ENCODE measurements around the gene RBM10.
A peak's percentile ranks its signal among the peaks of the same experiment; 100 is the strongest.

The RBM10 gene

DNA sequence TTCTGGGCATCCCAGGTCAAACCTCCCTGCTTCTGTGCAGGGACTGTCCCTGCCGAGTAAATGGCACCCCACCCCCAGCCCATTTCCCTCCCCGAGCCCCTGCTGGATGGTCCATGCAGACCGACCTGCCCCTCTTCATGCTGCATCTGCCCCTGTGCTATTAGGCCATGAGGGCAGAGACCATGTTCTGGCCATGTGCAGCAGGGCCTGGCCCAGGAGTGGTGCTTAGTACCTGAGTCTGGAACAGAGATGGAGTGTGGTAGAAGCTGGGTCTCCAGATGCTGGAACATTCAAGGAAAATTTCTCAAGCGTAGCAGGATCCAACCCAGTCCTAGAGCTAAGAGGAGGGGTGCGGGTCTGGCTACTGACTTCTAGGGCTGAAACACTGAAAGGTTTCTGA is 33.3 kb downstream of the RBM10 start:
- no peak for DNase-seq

DNA sequence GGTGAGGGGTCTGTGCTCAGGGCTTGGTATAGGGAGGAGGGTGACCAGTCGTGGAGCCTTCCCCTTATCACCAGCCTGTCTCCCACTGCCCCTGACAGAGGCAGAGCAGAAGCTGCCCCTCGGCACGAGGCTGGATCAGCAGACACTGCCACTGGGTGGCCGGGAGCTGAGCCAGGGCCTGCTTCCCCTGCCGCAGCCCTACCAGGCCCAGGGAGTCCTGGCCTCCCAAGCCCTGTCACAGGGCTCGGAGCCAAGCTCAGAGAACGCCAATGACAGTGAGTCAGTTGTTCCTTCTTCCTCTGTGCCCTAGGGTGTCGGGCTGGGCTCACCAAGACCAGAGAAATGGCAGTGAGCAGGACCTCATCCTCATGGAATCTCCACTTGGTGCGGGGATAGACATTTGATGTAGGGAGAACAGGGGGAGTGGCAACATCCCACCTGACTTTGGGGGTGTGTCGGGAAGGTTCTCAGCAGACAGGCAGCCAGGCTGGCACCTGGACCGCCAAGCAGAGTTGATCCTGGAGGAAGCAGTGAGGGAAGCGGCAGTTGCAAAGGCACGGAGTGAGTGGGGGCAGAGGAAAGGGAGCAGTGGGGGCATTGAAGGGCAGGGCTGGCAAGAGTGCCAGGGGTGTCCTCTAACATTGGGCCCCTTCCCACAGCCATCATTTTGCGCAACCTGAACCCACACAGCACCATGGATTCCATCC is 34.4 kb downstream of the RBM10 start:
- no peak for DNase-seq

DNA sequence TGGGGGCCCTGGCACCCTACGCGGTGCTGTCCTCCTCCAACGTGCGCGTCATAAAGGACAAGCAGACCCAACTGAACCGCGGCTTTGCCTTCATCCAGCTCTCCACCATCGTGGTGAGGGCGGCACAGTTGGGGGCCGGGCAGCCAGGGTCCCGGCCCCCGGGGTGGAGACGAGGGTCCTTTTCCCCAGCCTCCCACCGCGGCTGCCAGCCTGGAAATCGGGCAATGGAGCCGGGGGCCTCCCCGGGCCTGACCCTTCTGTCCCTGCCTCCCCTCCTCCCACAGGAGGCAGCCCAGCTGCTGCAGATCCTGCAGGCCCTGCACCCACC is 34.9 kb downstream of the RBM10 start:
- DNase-seq = no peak

DNA sequence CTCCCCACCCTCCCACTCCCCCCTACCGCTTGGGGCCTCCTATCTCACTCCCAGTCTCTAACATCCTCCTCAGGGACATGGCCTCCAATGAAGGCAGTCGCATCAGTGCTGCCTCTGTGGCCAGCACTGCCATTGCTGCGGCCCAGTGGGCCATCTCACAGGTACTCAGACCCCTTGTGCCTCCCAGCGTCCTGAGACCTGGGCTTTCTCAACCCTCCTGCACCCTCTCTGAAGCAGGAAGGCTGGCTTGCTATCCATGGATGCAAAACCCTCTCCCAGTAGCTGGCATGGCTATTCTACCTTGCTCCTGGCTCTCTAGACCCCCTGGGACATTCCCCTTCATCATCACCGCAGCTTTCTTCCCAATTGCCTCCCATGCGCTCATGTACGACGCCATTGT is 35.3 kb downstream of the RBM10 start:
- DNase-seq = no peak

DNA sequence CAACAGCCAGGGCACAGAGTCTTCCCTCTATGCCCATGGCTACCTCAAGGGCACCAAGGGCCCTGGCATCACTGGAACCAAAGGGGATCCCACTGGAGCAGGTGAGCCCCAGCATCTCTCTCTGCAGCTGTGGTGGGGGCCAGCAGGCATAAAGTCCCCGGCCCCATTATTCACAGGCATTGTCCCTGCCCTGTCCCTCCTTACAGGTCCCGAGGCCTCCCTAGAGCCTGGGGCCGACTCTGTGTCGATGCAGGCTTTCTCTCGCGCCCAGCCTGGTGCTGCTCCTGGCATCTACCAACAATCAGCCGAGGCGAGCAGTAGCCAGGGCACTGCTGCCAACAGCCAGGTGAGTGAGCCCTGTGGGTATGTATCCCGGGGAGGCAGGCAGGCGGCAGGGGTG is 36.3 kb downstream of the RBM10 start:
- no peak for DNase-seq

DNA sequence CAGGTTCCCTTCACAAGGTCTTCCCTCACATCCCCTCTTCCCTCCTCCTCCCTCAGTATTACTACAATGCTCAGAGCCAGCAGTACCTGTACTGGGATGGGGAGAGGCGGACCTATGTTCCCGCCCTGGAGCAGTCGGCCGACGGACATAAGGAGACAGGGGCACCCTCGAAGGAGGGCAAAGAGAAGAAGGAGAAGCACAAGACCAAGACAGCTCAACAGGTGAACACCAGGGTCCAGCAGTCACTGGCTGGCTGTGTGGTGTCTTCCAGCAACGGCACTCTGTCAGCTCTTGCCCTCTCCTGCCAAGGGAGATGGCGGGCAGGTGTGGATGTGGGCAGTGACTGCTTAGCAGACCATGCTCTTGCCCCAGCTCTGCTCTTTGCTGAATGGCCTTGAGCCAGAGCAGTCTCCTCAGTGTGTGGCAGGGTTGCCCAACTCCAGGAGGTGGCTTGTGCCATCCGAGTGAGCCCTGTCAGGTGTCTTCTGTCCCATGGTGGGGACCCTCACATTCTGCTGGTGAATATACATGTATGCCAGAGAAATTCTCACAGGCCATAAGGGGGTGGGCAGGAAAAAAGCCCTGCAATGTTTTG is 37.2 kb downstream of the RBM10 start:
- no peak for DNase-seq

DNA sequence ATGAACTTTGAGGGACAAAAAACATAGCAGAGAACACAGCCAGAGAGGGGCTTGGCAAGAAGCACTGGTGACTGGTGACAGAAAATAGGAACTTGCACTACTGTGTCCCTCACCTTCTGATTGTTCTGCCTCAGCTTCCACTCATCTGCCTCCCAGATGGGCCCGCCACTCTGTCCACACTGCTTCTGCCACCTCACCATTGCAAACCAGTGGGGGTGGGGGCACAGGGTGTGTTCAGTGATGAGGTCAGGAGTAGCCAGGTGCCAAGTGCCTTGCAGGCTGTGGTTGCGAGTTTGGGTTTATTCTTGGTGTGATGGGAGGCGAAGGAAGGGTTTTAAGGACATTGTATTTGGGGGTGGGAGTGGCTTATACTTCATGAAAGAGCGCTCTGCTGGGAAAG is 39.5 kb downstream of the RBM10 start:
- no peak for DNase-seq

DNA sequence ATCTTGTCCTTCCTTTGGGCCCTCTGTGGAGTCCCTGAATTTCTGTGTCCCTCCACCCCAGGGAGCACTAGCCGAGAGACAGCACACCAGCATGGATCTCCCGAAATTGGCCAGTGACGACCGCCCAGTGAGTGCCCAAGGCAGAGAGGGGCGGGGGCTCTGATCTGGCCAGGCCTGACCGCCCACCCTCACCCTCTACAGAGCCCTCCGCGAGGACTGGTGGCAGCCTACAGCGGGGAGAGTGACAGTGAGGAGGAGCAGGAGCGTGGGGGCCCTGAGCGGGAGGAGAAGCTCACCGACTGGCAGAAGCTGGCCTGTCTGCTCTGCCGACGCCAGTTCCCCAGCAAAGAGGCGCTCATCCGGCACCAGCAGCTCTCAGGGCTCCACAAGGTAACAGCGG is 40.2 kb downstream of the RBM10 start:
- DNase-seq = no peak

DNA sequence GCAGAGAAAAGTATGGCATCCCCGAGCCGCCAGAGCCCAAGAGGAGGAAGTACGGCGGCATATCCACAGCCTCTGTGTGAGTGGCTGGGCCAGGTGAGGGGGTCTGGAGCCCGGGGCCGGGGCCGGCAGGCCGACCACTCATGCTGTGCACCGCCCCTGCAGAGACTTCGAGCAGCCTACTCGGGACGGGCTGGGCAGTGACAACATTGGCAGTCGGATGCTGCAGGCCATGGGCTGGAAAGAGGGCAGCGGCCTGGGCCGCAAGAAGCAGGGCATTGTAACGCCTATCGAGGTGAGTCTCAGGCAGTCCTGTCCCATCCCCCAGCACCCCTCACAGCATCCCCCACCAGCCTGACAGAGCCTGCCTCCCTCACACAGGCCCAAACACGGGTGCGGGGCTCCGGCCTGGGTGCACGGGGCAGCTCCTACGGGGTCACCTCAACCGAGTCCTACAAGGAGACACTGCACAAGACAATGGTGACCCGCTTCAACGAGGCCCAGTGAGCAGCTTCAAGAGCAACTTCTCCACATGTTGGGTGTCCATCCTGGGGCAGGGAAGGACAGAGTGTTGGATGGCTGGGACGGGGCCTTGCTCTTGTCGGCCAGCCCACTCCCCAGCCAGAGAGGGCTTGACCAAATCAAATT is 41.2 kb downstream of the RBM10 start:
- DNase-seq = no peak

DNA sequence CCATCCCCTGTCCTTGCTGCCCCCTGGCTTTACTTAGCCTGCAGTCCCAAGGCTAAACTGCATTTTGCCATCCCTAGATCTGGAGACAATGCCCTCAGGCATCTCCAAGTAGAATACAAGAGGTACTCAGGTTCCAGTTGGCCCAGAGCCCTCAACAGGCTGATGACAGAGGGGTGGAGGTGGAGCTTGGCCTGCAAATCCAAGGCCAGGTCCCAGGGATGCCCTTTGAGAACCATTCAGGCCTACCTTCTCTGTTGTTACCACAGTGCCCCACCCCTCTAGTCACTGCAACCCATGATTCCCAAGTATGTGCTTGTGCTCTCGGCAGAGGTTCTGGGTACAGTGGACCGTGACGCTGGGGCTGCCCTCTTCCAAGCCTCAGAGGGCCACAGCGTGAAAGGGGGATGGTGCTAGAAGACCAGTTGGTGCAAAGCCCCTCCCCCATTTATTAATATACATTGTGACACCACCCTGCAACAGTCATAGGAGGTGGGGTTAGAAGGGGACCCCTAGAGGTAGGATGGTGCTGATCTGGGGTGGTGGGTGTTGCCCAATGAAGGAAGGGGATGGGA is 42.2 kb downstream of the RBM10 start:
- no peak for DNase-seq

DNA sequence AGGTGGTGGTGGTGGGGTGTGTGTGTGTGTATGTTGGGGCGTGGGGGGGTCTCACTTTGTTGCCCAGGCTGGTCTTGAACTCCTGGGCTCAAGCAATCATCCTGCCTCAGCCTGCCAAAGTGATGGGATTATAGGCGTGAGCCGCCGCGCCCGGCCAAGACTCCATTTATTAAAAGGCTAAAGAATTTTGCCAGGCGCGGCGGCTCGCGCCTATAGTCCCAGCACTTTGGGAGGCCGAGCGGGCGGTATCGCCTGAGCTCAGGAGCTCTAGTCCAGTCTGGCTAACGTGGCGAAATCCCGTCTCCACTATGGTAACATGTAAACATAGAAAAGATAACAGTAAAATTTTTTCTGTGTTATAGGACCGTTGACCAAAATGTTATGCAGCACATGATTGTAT is 44.9 kb downstream of the RBM10 start:
- no peak for DNase-seq

DNA sequence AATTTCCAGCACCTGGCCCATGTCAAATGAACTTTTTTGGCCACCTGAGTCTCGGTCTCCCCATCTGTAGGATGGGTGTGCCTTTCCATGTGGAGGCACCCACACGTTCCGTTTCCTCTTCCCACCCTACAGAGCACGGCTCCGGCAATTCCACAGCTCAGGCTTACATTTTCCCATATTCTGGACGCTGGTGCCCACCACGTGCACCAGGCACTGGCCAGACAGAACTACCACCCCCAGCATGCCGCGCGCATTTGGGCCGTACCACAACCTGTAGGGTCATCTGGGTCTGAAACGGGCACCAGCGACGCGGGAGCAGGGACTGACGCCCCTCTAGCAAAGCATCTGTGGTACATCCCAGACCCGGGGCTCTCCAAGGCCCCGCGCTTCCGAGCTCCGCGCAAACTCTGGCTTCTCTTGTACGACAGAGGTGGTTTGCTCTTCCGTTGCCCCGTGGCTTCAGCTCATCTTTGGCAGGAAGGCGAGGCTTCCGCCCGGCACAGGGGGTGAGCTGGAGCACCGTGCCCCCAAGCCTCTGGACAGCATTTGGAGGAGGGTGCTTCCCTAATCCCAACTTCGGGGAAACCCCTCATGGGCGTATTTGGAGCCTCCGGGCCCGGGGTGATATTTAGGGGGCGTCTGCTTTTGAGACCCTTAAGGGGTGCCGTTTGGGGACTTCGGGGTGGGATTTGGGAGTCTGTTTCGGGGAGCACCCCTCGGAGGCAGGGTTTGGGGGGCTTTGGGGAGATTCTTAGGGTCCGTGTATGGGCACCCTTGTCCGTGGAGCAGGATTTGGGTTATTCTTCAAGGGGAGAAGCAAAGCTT is 45.6 kb downstream of the RBM10 start:
- DNase-seq = peak; percentile 83 to 90 (median 87)

DNA sequence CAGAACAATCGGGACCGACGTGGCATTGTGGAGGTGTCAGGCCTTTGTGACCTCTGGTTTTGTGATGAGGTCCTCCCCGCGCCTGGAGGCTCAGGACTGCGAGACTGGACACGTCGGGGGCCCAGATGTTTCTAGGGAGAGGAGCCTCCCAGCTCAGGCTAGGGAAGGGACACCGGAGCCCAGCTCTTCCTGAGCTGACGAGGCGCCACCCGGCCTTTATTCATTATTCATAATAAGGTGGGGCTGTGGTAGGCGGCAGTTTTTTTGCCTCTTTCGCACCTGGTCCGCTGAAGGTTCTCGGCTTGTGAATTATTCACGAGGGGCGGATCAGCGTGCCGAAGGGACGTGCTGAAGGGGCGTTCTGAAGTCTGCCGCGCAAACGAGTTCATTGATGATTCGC is 46.3 kb downstream of the RBM10 start:
- peak in 3 of 4 experiments; percentile 3 to 32 (median 16) for DNase-seq

DNA sequence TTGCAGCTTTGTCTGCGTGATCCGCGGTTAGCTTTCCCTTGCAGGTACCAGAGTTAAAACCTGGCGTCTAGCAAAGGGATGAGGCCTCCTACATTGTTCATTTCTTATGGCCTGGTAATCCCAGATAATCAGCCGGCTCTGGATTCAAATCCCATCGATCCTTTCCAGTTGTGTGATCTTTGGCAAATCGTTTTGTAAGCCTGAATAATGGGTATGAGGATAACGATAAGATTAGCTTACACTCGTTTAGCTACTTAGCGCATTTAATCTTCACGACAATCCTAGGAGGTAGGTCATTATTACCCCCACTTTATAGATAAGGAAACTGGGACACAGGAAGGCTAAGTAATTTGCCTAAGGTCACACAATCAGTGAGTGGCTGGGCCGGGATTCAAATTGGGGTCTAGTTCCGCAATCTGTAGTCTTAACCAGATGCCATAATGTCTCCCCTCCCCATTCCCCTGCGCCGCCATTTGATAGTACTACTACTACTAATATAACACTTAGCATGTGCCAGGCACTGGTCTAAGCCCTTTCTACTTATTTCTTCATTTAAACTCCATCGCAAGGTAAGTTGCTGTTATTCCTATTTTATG is 46.9 kb downstream of the RBM10 start:
- no peak for DNase-seq

DNA sequence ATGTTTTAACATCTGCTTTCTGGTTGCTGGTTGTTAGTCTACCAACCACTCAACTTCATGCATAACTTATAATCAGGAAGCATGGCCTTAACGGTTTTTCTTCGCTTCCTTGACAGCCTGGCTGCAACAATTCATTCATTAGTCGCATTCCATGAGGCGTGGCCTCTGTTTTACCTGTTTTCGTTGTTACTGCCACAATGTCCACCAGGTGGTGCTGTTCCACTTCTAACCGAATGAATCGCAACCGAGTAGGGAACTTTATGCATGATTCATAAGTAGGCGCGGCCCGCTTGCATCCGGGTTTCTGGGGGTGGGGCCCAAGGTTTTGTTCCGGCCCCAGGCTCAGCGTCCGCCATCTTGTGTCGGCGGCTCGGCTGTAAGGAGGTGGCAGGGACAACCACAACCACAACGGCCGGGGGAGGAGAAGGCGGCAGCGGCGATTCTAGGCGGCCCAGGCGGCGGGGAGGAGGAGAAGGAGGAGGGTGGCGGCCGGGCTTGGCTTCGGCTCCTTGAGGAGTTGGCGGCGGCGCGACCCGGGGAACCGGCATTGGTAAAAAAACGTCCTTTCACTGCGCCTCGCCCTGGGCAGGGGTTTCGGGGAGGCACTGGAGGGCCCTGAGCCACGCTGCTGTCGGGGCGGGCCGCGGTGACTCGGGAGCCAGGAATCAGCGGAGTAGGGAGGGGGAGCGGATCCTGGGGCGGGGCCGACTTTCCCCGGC is 48.6 kb downstream of the RBM10 start, which contains the start of gene UBA1:
Gene UBA1 (plus strand): TSS at position 355 of the 719 bp plus-strand sequence. CDS start 4,974 bp downstream, outside the sequence.
- DNase-seq = peak; percentile 94 to 95 (median 95)

DNA sequence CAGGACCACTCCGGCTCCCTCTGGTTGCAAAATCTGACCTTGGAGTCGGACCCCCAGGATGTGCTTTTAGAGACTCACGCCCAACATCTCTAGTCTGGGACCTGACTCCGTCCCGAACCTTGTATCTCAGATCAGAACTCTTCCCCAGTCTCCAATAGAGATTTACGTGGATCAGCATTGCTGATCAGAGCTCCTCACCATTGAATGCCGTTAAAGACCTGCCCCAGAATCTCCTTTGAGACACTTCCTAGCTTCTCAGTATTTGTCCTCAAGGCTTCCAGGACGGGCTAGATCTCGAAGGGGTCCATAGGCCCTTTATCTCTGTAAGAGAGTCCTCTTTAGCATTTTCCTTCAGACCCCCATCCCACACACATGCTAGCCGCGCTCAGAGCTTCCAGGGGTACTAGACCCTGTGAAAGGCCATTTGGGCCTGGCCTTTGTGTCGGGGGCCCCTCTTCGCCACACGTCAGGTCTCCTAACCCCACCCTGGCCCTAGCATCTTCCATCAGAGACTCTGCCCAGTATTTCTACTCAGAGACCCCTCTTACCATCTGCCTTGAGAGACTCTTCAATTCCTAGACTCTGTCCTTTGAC is 49.3 kb downstream of the RBM10 start:
- no peak for DNase-seq

DNA sequence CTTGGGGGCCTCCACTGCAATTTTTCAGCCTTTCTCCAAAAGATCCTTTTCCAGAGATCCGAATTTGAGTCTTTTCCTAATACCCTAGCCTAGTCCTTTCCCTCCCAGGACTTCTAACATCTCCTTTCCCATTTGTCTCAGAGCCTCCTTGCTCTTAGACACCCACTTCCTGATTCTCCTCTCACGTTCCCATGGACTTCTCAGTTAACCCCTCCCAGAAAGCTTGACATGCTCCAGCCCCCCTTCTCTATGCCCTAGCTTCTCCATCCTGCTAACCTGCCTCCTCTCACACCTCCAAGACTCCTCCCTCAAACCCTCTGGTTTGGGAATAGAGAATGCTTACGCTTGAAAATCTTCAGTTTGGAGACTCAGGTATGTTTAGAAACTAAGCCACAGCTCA is 51.1 kb downstream of the RBM10 start:
- peak in 1 of 4 experiments; percentile 3 for DNase-seq

DNA sequence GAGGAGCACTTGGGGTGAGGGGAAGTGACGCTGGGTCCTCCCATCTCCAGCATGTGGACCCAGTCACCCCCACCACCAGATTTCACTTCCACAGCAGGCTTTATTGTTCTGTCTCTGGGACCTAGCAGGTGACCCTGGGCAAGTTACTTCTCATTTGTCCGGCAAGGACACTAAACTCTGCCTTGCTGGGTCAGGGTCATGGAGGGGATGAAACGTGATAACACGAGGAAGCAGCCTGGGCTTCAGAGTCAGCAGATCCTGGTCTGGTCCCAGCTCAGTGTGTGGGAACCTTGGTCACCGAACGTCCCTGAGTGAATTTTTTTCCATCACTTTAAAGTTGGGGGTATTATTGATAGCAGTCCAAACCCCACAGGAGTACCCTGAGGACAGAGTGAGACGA is 52.5 kb downstream of the RBM10 start:
- no peak for DNase-seq

DNA sequence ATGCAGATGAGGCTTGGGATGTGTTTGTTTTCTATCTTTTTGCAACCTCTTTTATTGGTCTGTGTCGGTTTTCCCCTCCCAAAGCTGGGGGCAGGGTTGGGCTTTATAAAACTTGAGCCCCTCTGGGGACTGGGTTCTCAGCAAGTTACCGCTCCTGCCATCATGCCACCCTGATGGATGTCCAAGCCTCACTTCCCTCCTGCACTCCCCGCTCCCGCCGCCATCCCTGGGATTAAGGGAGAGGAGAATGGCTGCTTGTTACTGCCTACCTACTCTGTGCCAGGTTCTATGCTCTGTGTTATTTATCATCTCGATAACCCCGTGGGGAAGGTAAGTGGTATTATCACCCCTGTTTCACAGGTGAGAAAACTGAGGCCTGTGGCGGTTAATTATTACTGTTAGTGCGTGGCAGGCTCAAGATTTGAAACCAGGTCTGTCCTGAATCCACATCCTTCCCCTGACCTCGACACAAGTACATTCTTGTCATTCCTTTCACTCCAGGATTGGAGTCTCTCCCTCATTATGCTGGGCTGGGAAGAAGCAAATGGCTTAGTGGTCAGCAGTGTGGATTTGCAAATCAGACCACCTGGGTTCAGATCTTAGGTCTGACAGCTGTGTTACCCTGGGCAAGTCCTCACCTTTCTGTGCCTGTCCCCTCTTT is 53.1 kb downstream of the RBM10 start:
- no peak for DNase-seq

DNA sequence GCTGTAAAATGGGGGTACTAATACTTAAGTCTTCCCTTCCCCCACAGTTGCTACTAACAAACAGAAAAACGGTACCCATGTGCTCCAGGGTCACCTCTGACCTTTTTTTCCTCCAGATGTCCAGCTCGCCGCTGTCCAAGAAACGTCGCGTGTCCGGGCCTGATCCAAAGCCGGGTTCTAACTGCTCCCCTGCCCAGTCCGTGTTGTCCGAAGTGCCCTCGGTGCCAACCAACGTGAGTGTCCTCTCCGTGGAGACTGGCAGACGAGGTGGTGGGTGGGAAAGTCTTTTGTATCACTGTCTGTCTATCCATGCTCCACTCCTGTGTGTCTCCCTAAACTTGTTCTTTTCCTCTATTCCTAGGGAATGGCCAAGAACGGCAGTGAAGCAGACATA is 53.7 kb downstream of the RBM10 start:
- no peak for DNase-seq

DNA sequence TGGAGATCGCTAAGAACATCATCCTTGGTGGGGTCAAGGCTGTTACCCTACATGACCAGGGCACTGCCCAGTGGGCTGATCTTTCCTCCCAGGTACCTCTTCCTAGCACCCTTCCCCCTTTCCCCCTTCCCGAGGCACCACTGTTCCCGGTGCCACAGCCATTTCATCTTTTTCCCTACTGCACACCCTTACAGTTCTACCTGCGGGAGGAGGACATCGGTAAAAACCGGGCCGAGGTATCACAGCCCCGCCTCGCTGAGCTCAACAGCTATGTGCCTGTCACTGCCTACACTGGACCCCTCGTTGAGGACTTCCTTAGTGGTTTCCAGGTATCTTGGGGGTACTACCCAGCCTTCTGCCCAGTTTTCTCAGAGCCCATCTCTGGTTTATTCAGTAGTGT is 54.3 kb downstream of the RBM10 start:
- DNase-seq = no peak

Data from suppressor macrophage (primary cell).